Measurements from ENCODE around the gene HDGFL2. TPM values are rescaled to one million over a fixed set of nuclear protein-coding genes. Genes with fewer than 3 reads are reported as not detected.

The HDGFL2 gene
- 28.7 TPM for total RNA-seq

GRCh38 chr19:4472174-4472974 lies at the start of gene HDGFL2:
Gene HDGFL2 (plus strand): TSS chr19:4472297. CDS start chr19:4472351, 54 bp downstream.
- DNase-seq = no peak

DNA sequence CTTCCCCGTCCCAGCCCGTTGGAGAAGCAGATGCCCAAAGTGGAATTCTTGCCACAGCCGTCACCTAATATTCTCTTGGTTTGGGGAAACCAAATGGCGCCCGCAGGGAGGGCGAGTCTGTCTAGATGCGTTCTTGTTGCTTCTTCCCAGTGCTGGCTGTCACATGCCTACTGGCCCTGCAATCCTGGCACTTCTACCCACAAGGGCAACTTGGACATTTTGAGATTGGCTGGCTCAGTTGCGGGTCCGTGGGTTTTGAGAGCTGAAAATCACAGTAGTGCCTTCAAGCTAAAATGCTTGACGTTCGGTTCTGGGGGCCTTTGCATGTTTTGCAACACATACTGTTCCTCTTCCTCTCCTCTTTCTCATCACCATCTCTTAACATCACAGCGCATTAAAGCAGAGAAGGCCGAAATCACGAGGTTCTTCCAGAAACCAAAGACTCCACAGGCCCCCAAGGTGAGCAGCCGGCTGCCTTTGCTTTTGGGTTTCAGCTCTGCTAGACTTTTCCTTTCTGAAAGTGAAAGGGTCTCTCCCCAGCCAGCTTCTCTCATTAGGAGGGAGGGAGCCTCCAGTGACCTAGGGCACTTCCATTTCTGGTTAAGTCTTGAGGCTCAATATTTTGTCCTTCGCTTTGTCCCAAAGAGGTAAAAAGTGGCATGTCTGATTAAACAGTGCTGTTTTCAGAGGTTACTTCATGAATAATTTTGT lies 48.5 kb upstream of the HDGFL2 start:
- no peak for DNase-seq

- DNase-seq = no peak
Observed at GRCh38 chr19:4425537-4425936, 46.6 kb upstream of the HDGFL2 start.

GRCh38 chr19:4428326-4428975 lies 43.6 kb upstream of the HDGFL2 start:
- no peak for DNase-seq

DNA sequence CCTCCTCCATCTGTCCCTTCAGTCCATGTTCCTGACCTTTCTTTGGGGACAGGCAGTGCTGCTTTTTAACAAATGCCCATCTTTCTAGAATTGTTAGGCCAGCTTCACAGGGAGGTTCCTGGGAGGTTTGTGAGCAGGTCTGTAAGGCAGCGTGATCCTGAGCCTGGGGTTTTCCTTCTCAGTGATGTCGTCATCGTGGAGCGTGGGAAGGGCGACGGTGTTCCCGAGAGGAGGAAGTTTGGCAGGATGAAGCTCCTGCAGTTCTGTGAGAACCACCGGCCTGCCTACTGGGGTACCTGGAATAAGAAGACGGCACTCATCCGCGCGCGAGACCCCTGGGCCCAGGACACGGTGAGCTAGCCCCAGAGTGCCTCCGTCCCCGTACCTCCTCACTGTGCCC lies 42.8 kb upstream of the HDGFL2 start:
- no peak for DNase-seq

DNA sequence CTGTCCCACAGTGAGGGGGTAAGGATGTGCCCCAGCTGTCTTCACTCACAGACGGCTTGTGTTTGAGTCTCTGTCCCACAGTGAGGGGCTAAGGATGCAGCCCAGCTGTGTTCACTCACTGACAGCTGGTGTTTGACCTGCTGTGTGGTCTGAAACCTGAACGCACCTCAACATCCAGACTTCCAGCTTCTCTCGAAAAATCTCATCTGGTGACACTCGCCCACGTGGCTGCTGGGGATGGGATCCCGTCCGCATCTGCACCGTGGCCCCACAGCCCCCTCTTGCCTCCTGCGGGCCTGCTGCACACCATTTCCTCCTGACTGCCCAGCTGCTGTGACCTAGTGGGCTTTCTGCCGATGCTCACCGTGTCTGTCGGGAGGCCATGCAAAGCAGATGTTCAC lies 42.3 kb upstream of the HDGFL2 start:
- DNase-seq = no peak

DNA sequence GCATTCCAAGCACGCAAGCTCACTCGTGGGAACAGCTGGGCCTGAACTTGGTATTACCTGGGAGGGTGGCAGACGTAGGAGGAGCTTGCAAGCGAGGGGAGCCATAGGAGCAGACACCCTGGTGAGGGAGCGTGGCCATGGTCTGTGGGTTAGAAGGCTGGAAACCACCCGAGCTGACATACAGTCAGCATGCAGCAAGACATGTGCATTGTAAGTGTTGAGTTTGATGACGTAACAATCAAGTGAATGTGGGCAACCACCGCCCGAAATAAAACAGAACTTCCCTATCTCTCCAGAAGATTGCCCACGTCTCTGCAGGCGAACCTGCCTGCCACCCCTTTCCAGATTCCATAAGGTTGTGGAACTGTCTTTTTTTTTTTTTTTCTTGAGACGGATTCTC lies 41.3 kb upstream of the HDGFL2 start:
- DNase-seq = no peak

DNA sequence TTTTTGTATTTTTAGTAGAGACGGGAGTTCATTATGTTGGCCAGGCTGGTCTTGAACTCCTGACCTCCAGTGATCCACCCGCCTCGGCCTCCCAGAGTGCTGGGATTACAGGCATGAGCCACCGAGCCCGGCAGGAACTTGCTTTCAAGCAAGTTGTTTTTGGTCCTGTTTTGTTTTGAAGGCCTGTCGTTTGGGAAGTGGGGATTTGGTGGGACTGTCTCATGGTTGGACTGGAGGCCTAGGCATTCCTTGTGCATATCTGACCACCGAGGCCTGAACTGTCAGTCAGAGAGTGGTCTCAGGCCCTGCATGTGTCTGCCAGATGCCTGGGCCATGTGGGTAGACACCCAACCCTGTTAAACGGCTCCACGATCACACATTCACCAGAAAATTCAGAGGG lies 40.8 kb upstream of the HDGFL2 start:
- DNase-seq = no peak

DNA sequence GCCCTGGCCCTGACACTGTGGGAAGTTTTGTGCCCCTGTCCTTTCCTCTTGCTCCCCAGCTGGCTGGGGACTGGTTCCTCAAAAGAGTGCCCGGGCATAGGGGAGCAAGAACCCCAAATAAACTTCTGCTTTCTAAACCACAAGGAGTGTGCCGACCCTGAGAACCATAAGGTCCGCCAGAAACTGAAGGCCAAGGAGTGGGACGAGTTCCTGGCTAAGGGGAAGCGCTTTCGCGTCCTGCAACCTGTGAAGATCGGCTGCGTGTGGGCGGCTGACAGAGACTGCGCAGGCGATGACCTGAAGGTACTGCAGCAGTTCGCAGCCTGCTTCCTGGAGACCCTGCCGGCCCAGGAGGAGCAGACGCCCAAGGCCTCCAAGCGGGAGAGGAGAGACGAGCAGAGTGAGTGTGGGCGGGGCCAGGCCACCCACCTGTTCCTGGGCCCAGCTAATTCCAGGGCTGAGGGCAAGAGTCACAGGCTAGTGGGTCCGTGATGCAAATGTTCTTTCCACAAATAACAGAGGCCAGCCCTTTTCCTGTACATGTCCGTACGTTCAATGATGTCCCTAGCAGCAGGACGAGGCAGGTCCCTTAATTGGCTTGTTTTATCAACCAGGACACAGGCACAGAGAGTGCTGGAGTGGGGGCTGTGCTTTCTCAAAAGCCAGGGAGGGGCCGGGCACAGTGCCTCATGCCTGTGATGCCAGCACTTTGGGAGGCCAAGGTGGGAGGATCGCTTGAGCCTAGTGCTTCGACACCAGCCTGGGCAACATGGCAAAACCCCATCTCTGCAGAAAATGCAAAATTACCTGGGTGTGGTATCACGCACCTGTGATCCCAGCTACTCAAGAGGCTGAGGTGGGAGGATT lies 40.1 kb upstream of the HDGFL2 start:
- no peak for DNase-seq

GRCh38 chr19:4432918-4433506 lies 39.1 kb upstream of the HDGFL2 start:
- no peak for DNase-seq

DNA sequence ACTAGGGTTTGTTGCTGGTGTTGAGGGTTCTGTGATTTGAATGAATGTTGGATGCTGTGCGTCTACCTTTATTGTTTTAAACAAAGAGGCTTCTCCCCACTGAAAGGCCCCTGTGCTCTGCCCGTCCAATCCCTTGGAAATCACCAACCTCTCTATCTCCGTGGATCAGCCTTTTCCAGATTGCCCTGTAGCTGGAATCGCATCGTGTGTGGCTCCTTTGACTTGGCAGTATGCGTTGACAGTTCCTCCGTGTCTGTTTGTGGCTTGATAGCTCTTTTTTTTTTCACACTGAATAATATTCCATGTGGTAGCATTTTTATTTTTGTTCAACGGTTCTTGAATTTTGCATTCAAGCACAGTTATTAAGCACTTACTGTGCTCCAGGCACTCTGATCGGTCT lies 37.7 kb upstream of the HDGFL2 start:
- no peak for DNase-seq

DNA sequence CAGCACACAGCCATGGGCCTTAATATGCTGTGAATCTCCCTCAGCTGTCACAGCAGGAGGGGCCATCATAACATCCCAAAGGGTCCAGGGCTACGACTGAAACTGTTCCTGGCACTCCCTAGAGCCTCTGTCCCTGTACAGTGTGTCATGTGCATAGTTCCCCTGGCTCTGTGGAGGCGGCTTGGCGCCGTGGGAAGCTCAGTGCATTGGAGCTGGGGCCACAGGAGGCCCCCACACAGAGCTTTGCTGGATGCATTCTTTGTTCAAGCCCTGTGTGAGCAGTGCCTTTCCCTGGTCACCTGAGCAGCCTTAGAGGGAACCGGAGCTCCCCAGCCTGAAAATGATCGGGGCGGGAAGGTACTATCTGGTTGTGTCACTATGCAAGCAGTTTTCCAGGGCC lies 35.9 kb upstream of the HDGFL2 start:
- no peak for DNase-seq

- DNase-seq = no peak
Observed at GRCh38 chr19:4437103-4437502, 35.0 kb upstream of the HDGFL2 start.

DNA sequence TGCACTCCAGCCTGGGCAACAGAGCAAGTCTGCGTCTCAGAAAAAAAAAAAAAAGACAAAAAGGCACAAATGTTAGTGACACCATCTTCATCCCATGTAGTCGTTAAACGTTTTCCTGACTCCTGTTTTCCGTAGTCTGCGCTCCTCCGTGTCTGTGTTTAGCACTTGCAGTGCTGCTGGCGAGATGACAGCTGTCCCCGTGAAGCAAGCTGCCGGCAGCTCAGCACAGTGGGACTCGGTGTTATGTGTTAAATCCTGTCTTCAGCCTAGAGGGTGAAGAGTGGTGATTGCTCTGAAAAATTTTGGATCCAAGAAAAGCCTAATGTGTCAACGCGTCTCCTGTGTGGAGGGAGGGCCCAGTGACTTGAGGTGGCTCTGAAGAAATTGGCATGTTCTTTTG lies 32.9 kb upstream of the HDGFL2 start:
- DNase-seq = no peak

DNA sequence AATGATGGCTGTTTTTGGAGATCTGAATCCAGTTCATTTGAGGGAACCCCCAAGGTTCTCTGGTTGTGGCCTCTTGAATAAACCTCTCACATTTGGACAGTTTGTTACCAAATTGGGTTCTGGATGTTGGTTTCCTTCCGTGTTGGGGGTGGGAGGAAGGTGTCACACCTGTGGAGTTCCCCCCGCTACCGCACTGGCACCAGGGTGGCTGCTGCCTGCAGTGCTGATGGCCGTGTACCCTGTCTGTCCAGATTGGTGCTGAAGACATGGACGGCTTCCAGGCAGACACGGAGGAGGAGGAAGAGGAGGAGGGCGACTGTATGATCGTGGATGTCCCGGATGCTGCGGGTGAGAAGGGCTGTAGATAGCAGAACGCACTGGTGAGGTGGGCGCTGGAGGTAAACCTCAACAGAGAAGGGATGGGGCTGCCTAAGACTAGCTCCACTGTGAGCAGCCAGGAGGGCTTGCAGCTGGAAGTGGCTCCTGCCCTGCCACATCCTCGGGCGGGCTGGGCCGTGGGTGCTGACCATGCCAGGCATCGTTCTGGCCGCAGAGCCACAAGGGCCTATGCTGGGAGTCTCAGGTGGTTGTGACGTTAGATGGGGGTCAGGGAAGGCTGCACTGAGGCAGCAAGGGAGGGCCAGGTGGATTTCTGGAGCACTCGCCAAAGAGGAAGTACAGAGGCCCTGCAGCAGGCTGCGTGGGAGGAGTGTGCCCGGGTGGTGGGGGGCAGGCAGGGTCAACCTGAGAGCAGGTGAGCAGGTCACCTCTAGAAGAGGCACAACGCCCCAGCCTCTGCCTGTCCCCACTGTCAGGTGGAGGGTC lies 29.9 kb upstream of the HDGFL2 start:
- no peak for DNase-seq

GRCh38 chr19:4442819-4443146 lies 29.3 kb upstream of the HDGFL2 start:
- no peak for DNase-seq

- no peak for DNase-seq
Observed at GRCh38 chr19:4443188-4443587, 28.9 kb upstream of the HDGFL2 start.

DNA sequence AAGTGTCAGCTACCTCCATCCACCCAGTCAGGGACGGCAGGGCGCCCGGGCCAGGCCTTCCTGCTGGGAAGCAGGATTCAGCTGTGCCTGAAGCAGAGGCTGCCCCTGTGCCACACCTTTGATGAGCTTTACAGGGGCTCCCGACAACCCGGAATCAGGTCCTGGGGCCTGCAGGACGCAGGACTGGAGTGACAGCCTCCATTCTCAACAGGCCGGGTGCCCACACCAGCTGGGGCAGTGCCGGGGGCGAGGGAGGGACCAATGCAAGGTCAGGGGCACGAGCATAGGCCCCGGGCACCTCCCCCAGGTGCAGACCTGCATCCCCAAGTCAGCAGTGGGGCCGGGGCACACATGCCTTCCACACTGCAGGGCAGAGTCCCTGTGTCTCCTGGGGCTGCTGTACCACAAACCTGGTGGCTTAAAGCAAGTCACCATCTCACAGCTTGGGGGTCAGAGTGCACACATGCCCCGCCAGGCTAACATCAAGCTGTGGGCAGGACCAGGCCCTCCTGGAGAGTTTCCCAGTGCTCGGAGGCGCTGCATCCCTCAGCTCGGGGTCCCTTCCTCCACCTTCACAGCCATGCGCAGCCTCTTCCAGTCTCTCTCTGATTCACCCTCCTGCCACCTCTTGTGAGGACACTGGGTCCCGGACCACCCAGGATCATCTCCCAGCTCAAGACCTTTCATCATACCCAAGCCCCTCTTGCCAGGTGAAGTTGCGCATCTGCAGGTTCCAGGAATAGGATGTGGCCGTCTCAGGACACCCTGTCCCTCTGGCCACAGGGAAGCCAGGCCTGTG lies 27.9 kb upstream of the HDGFL2 start:
- DNase-seq = no peak

- no peak for DNase-seq
Observed at GRCh38 chr19:4444765-4445741, 27.0 kb upstream of the HDGFL2 start.
